Stomach (tissue), 9 donors: ENCODE results near the gene ZBTB1. TPM values are rescaled to one million over a fixed set of nuclear protein-coding genes. Genes with fewer than 3 reads are reported as not detected.
A peak's percentile ranks its signal among the peaks of the same experiment; 100 is the strongest.

Experiments
- DNase-seq, 2 donors: peaks; one replicate each; pipeline versions ENCODE4 v3.0.0 to v3.0.0-alpha.2; 2013 to 2019
- H3K27ac ChIP-seq, 5 donors: fragments of 200-600 bp in 4 of 5; sonication (generic) in 4 of 5; one replicate each; pipeline ENCODE4 v1.5.1; 2013 to 2019; ENCODE audit warnings: mild to moderate bottlenecking in 1 of 5, moderate library complexity in 1 of 5
- H3K27me3 ChIP-seq, 3 donors: fragments of 200-600 bp; sonication (generic); one replicate each; pipeline ENCODE4 v1.5.1; 2017 to 2019; ENCODE audit warnings: mixed run types in 1 of 3
- H3K36me3 ChIP-seq, 4 donors: fragments of 200-600 bp; sonication (generic); 1 replicate in 3 of 4; 2 replicates in 1 of 4; pipeline ENCODE4 v1.5.1; 2016 to 2019
- H3K4me1 ChIP-seq, 4 donors: fragments of 200-600 bp; sonication (generic); one replicate each; pipeline ENCODE4 v1.5.1; 2016 to 2019
- H3K4me3 ChIP-seq, 4 donors: fragments of 200-600 bp; sonication (generic) in 3 of 4; one replicate each; pipeline ENCODE4 v1.5.1; 2016 to 2019; ENCODE audit warnings: mild to moderate bottlenecking in 1 of 4
- H3K9me3 ChIP-seq, 4 donors: fragments of 200-600 bp; sonication (generic); one replicate each; pipeline ENCODE4 v1.5.1; 2016 to 2019
- EP300 ChIP-seq: sonication (generic); formaldehyde crosslinking; IDR thresholded peaks from one replicate; pipeline ENCODE4 v1.6.1; 2017; ENCODE audit warnings: antibody characterized with exemption
- POLR2A ChIP-seq, 4 donors: fragments of 450-650 bp; IDR thresholded peaks; one replicate each; pipeline ENCODE4 v1.6.1; 2016; ENCODE audit warnings: antibody characterized with exemption in 4 of 4, control low read depth in 2 of 4, mild to moderate bottlenecking in 1 of 4, moderate library complexity in 1 of 4
- POLR2AphosphoS5 ChIP-seq, 3 donors: sonication (generic); formaldehyde crosslinking; IDR thresholded peaks; one replicate each; pipeline ENCODE4 v1.6.1; 2016; ENCODE audit warnings: antibody characterized with exemption in 3 of 3
- WGBS, 5 donors: extraction: QIAGEN DNeasy Blood & Tissue Kit in 3 of 5; methylation state at CpG; one replicate each; pipeline versions ENCODE4 v1.1.5 to v1.1.7; 2013 to 2018; 5-methylcytosine and 5-hydroxymethylcytosine counted together
- intact Hi-C: fragments of 100-400 bp; cut with DNase I; formaldehyde crosslinking; loops from one replicate; pipeline ENCODE4 v1.15.1; 2023; ENCODE audit warnings: low total_unique reads
- polyA plus RNA-seq, 3 donors: library from polyadenylated mRNA; stranded (reverse); fragments of 200-250 nt; gene quantifications; one replicate each; pipeline ENCODE4 v1.2.3, GENCODE V29; 2013
- total RNA-seq, 5 donors: library from RNA; depleted of rRNA; stranded (reverse); fragments of >200 nt; gene quantifications; one replicate each; pipeline versions ENCODE4 v1.1.0 to v1.2.3, GENCODE V29; 2014 to 2016
- TF ChIP-seq, protein P1 (sequence below), 7 experiments: fragments of 450-650 bp in 4 of 7; fragments of 200-600 bp in 3 of 7; sonication (generic) in 3 of 7; IDR thresholded peaks; one replicate each; pipeline ENCODE4 v1.5.1; 2016 to 2019; ENCODE audit warnings: antibody characterized with exemption in 7 of 7, control low read depth in 2 of 7, mild to moderate bottlenecking in 1 of 7
- donor health status: healthy with polysubstance abuse.
- donor health status: Bipolar disorder and iron deficiency.
- donor health status: healthy.

ZBTB1 gene
- total and polyA plus RNA-seq, 8 donors: 9.8 to 137 (median 37.4) TPM

DNA sequence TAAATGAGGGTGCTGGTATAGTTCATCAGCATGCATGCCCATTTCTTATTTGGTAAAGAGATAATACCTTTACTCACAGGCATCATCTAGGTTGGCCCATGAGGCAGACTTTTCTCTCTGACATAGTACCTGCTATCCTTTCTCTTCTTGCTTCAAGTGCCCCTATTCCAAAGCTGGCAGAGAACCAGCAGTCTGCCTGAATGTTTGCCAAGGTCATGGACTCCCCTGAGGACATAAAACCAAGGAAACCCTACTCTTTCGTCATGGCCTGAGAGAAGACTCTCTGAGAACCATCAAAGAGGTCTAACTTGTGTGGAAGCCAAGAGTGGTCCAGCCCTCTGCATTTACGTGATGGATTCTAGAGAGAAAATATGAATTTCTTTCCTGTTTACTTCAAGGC is 57.1 kb downstream of the ZBTB1 start:
- 62 to 82% (median 68%) methylated on average over 2 of the region's 2 CpGs for WGBS, 5 donors
- Histone ChIP-seq H3K36me3 (no peaks in the 10 kb centered on the region), H3K4me1 (peaks cover 0 to 5% (median 1%) of the 10 kb centered on the region in 4 donors), H3K4me3 (no peak overlapping the region), H3K9me3 (no peaks in the 10 kb centered on the region), H3K27ac (no peak overlapping the region), H3K27me3 (no peaks in the 10 kb centered on the region)
- intact Hi-C loops: no loop called here
- TF ChIP-seq POLR2AphosphoS5 (IDR thresholded peaks at IDR 0.05) (no peak), POLR2A (IDR thresholded peaks at IDR 0.05) (no peak), EP300 (no peak)
- TF ChIP-seq, protein P1, sequence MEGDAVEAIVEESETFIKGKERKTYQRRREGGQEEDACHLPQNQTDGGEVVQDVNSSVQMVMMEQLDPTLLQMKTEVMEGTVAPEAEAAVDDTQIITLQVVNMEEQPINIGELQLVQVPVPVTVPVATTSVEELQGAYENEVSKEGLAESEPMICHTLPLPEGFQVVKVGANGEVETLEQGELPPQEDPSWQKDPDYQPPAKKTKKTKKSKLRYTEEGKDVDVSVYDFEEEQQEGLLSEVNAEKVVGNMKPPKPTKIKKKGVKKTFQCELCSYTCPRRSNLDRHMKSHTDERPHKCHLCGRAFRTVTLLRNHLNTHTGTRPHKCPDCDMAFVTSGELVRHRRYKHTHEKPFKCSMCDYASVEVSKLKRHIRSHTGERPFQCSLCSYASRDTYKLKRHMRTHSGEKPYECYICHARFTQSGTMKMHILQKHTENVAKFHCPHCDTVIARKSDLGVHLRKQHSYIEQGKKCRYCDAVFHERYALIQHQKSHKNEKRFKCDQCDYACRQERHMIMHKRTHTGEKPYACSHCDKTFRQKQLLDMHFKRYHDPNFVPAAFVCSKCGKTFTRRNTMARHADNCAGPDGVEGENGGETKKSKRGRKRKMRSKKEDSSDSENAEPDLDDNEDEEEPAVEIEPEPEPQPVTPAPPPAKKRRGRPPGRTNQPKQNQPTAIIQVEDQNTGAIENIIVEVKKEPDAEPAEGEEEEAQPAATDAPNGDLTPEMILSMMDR (IDR thresholded peaks at IDR 0.05): no peak
- DNase-seq: no peak

DNA sequence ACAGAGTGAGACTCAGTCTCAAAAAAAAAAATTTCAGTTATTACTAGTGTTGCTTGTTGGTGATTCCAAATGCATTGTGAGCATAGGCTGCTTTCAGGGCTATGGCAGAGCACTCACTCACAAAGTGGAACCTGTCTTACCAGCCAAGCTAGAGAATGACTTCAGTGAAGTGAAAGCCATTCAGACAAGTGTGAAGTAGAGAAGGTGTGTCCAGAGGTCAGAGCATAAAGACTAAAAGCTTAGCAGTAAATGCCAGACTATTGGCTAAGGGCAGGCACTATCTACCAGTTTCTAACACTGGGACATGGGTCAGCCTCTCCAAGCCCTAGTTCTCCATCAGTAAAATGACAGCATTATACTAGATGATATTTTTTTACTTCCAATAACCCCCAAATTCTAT is 57.9 kb downstream of the ZBTB1 start:
- Histone ChIP-seq H3K27ac (no peak overlapping the region), H3K4me3 (no peak overlapping the region), H3K9me3 (no peaks in the 10 kb centered on the region), H3K27me3 (no peaks in the 10 kb centered on the region), H3K4me1 (peaks cover 0 to 11% (median 5%) of the 10 kb centered on the region in 4 donors), H3K36me3 (no peaks in the 10 kb centered on the region)
- peak in 1 of 2 donors; percentile 85 for DNase-seq
- no peak for TF ChIP-seq POLR2A (IDR thresholded peaks at IDR 0.05)
- no peak for TF ChIP-seq EP300
- TF ChIP-seq, protein P1 (IDR thresholded peaks at IDR 0.05): no peak
- no peak for TF ChIP-seq POLR2AphosphoS5 (IDR thresholded peaks at IDR 0.05)
- intact Hi-C loops: no loop called here

DNA sequence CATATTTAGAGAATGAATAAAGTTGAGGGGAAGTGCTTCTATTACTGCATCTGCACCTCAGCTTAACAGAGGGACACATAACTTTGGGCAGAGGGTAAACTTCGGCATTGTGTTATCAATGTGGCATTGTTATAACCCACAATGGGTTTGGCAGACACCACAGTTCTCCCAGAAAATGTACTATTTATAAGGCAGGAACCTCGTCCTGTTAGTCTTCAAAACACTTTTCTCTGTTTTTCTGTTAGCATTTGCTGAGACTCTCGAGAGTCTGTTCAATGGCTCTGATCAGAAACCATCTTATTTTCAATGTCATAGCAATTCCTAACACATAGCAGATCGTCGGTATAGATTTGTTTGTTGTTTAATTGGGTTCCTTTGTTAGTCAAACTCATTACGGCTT is 59.1 kb downstream of the ZBTB1 start:
- Histone ChIP-seq H3K4me1 (peaks cover 0 to 19% (median 10%) of the 10 kb centered on the region in 4 donors), H3K27me3 (no peaks in the 10 kb centered on the region), H3K9me3 (no peaks in the 10 kb centered on the region), H3K36me3 (no peaks in the 10 kb centered on the region), H3K27ac (no peak overlapping the region), H3K4me3 (no peak overlapping the region)
- DNase-seq: no peak
- TF ChIP-seq EP300: no peak
- no peak for TF ChIP-seq POLR2A (IDR thresholded peaks at IDR 0.05)
- TF ChIP-seq, protein P1 (IDR thresholded peaks at IDR 0.05): no peak
- no peak for TF ChIP-seq POLR2AphosphoS5 (IDR thresholded peaks at IDR 0.05)
- intact Hi-C loops: no loop called here
- WGBS, 5 donors: 45 to 70% (median 61%) methylated on average over 6 of the region's 6 CpGs

DNA sequence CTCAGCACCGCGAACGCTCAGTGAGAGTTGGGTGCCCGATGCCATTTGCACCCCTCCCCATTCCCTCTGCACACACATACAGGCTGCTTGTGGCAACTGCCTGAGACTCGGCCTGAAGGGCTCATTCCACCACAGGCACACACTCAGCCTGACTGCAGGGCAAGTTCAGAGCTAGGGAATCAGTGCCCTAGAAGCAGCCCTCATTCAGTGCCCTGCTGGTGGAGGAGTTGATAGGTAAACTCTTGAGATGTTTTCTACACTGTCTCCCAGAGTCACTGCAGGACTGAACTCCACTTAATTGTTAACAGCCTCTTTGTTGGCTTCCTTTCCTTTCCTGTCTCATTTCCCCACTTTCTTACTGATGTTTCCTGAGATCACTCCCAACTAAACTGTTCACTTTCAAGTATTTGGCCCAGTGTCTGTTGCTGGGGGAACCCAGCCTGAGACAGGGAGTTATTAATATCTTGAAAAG is 62.1 kb downstream of the ZBTB1 start:
- Histone ChIP-seq H3K27me3 (no peaks in the 10 kb centered on the region), H3K36me3 (no peaks in the 10 kb centered on the region), H3K27ac (peak overlapping the region in 2 of 5 donors; percentile 42 to 45), H3K4me3 (no peak overlapping the region), H3K9me3 (no peaks in the 10 kb centered on the region), H3K4me1 (peaks cover 0 to 30% (median 12%) of the 10 kb centered on the region in 4 donors)
- peak in 1 of 2 donors; percentile 23 for DNase-seq
- WGBS, 5 donors: 50 to 87% (median 84%) methylated on average over 1 to 5 of the region's 5 CpGs
- intact Hi-C loops: no loop called here
- TF ChIP-seq POLR2AphosphoS5 (IDR thresholded peaks at IDR 0.05): no peak
- no peak for TF ChIP-seq POLR2A (IDR thresholded peaks at IDR 0.05)
- no peak for TF ChIP-seq EP300
- TF ChIP-seq, protein P1 (IDR thresholded peaks at IDR 0.05): no peak
